ENCODE results near the gene SNTG2. TPM values are rescaled to one million over a fixed set of nuclear protein-coding genes. Genes with fewer than 3 reads are reported as not detected.

SNTG2 gene
- total RNA-seq, 4 donors from 2014 or later = 4.2 to 14.2 (median 9.2) TPM

- H3K4me1 ChIP-seq = peaks cover 0 to 6% of the 10 kb centered on the region in 2 donors
- H3K9me3 ChIP-seq = no peaks in the 10 kb centered on the region
- H3K4me3 ChIP-seq (replicated peaks in 1 of 3) = no peak overlapping the region
- TF ChIP-seq POLR2A (IDR thresholded peaks at IDR 0.05) = no peak
- no peak for TF ChIP-seq CTCF (IDR thresholded peaks at IDR 0.05)
- H3K27ac ChIP-seq = no peak overlapping the region
- no peaks in the 10 kb centered on the region for H3K27me3 ChIP-seq
- intact Hi-C loops (cut with DNase I) = no loop called here
- DNase-seq = no peak
- no peaks in the 10 kb centered on the region for H3K36me3 ChIP-seq
- 59 to 71% methylated on average over 1 to 2 of the region's 4 CpGs for WGBS, 2 donors
Measured at GRCh38 chr2:1037066-1037465, 86.4 kb downstream of the SNTG2 start.

GRCh38 chr2:1039549-1039948 lies 88.9 kb downstream of the SNTG2 start:
- peaks cover 0 to 6% of the 10 kb centered on the region in 2 donors for H3K4me1 ChIP-seq
- intact Hi-C loops (cut with DNase I) = no loop called here
- H3K36me3 ChIP-seq = no peaks in the 10 kb centered on the region
- no peak overlapping the region for H3K27ac ChIP-seq
- H3K4me3 ChIP-seq (replicated peaks in 1 of 3) = no peak overlapping the region
- WGBS, 2 donors = 94 to 98% methylated on average over 3 to 5 of the region's 5 CpGs
- DNase-seq = no peak
- no peaks in the 10 kb centered on the region for H3K27me3 ChIP-seq
- no peak for TF ChIP-seq CTCF (IDR thresholded peaks at IDR 0.05)
- TF ChIP-seq POLR2A (IDR thresholded peaks at IDR 0.05) = no peak
- no peaks in the 10 kb centered on the region for H3K9me3 ChIP-seq

DNA sequence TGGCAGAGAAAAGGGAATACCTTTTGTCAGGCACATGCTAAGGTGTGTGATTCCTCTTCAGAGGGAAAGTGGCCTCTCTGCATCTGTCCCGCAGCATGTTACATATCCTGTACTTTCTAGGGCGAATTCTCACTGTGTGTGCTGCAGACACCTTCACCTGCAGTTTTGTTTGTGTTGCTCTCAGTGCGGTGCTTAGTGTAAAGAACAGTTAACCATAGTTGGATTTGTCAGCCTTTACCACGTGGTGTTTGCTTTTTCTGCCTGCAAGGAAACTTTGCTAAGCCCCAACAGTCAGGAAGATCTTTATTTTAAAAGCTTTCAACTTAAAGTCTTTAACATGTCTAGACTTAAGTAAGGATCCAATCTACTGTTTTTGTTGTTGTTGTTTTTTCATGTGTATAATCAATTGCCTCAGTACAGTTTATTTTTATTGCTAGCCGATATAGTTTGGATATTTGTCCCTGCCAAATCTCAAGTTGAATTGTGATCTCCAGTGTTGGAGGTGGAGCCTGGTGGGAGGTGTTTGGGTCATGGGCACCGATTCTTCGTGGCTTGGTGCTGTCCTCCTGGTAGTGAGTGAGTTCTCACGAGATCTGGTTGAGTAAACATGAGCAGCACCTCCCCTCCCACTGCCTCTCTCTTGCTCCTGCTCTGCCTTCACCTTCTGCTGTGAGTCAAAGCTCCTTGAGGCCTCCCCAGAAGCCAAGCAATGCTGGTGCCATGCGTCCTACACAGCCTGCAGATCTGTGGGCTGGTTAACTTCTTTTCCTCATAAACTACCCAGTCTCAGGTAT lies 90.6 kb downstream of the SNTG2 start:
- Histone ChIP-seq H3K9me3 (no peaks in the 10 kb centered on the region), H3K27ac (no peak overlapping the region), H3K36me3 (no peaks in the 10 kb centered on the region), H3K27me3 (no peaks in the 10 kb centered on the region), H3K4me1 (peaks cover 0 to 6% of the 10 kb centered on the region in 2 donors), H3K4me3 (replicated peaks in 1 of 3) (no peak overlapping the region)
- intact Hi-C loops (cut with DNase I) = no loop called here
- peak; percentile 16 to 19 for DNase-seq
- TF ChIP-seq POLR2A (IDR thresholded peaks at IDR 0.05) (no peak), CTCF (IDR thresholded peaks at IDR 0.05) (no peak)
- 25 to 43% methylated on average over 9 of the region's 9 CpGs for WGBS, 2 donors

DNA sequence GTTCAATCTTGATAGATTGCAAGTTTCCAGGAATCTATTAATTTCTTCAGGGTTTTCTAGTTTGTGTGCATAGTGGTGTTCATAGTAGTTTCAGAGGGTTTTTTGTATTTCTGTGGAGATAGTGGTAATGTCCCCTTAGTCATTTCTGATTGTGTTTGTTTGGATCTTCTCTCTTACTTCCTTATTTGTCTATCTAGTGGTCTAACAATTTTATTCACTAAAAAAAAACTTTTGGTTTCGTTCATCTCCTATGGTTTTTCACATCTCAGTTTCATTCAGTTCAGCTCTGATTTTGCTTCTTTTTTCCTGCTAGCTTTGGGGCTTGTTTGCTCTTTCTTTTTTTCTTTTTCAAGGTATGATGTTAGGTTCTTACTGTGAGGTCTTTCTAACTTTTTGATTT lies 94.5 kb downstream of the SNTG2 start:
- H3K27me3 ChIP-seq = no peaks in the 10 kb centered on the region
- WGBS, 2 donors = 88 to 89% methylated on average over 1 of the region's 1 CpG

More for the DNA sequence above, 94.5 kb downstream of the SNTG2 start:
- Histone ChIP-seq H3K4me3 (replicated peaks in 1 of 3) (no peak overlapping the region), H3K4me1 (peaks cover 0 to 6% of the 10 kb centered on the region in 2 donors), H3K9me3 (no peaks in the 10 kb centered on the region), H3K36me3 (no peaks in the 10 kb centered on the region), H3K27ac (no peak overlapping the region)
- no peak for DNase-seq
- TF ChIP-seq POLR2A (IDR thresholded peaks at IDR 0.05) (no peak), CTCF (IDR thresholded peaks at IDR 0.05) (no peak)
- intact Hi-C loops (cut with DNase I) = no loop called here
